ENCODE measurements around the gene FILIP1L. TPM values are rescaled to one million over a fixed set of nuclear protein-coding genes. Genes with fewer than 3 reads are reported as not detected.

FILIP1L gene
- polyA plus RNA-seq, 1 donor (not counting 4 experiments of a cell fraction or from before 2014, with no cell fraction given) = 14.7 TPM

DNA sequence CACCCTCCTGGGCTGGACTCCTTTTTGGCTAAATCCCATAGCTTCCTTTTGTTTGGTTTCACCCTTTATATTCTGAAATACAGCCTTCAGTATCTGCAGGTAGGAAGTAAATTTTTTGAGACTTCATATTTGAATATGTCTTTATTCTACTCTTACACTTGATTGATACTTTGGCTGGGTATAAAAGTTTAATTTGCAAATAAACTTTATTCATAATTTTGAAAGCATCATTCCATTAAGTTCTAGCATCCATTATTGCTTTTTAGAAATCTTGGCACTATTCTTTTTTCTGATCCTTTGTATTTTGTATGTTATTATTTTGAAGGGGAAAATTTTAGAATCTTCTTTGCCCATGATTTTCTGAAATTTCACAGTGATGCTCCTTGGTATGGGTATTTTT is 41.3 kb upstream of the FILIP1L start:
- Histone ChIP-seq H3K9me3 (ENCODE audit: control insufficient read depth, low read depth, low read length) (no peaks in the 10 kb centered on the region), H3K27me3 (ENCODE audit: control insufficient read depth, extremely low read depth, insufficient read depth, low read length) (no peaks in the 10 kb centered on the region), H4K20me1 (ENCODE audit: control insufficient read depth, extremely low read depth, insufficient read depth, low read length) (no peaks in the 10 kb centered on the region), H3K36me3 (ENCODE audit: control insufficient read depth in 2 of 2, extremely low read depth in 1 of 2, insufficient read depth in 2 of 2, low read length in 2 of 2) (no peaks in the 10 kb centered on the region), H3K4me3 (ENCODE audit: control insufficient read depth in 2 of 3, extremely low read depth in 1 of 3, insufficient read depth in 2 of 3, low read depth in 1 of 3, low read length in 3 of 3) (no peak overlapping the region), H2AFZ (ENCODE audit: control insufficient read depth, low read length) (no peak overlapping the region), H3K79me2 (ENCODE audit: control insufficient read depth, insufficient read depth, low read length) (no peaks in the 10 kb centered on the region), H3K27ac (ENCODE audit: control insufficient read depth, insufficient read depth, low read length) (no peak overlapping the region), H3K9ac (ENCODE audit: control insufficient read depth, extremely low read depth, insufficient read depth, low read length) (no peak overlapping the region), H3K4me2 (ENCODE audit: control insufficient read depth, extremely low read depth, insufficient read depth, low read depth, low read length) (no peak overlapping the region), H3K9me1 (ENCODE audit: control insufficient read depth, extremely low read depth, insufficient read depth, low read length) (no peaks in the 10 kb centered on the region), H3K4me1 (ENCODE audit: control insufficient read depth, extremely low read depth, insufficient read depth, low read length) (peaks cover 15% of the 10 kb centered on the region)
- FAIRE-seq (no peak), DNase-seq (ENCODE audit: low read depth, low spot score) (no peak)
- TF ChIP-seq CTCF (optimal IDR thresholded peaks at IDR 0.05 in 1 of 3, IDR thresholded peaks at IDR 0.05 in 1 of 3, conservative IDR thresholded peaks at IDR 0.05 in 1 of 3; ENCODE audit: extremely low read depth in 1 of 3, insufficient read depth in 2 of 3, low read length in 3 of 3) (no peak), EZH2 (IDR thresholded peaks at IDR 0.05; ENCODE audit: low read length) (no peak)
- dilution Hi-C loops (cut with MboI; ENCODE audit: extremely low pct_ligation_motif_present, low sequenced_read_pairs) = no loop called here

DNA sequence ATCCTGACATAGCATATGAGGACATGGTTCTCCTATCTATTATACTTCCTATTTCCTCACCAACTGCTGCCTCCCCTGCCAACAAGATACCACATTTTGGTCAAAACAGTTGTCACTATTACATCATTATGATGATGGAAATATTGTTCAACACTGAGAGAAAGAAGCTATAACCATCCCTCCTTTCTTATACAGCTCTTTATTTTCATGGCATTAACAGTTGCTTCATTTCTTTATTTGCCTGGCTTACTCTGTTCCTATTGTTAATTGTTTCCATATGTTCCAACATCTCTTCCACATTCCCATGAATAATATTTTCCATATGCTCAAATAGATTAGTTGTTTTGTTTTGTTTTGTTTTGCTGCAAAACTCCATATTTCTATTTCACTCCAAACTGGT is 40.8 kb upstream of the FILIP1L start:
- H3K4me2 ChIP-seq (ENCODE audit: control insufficient read depth, extremely low read depth, insufficient read depth, low read depth, low read length) = no peak overlapping the region
- H4K20me1 ChIP-seq (ENCODE audit: control insufficient read depth, extremely low read depth, insufficient read depth, low read length) = no peaks in the 10 kb centered on the region
- peaks cover 15% of the 10 kb centered on the region for H3K4me1 ChIP-seq (ENCODE audit: control insufficient read depth, extremely low read depth, insufficient read depth, low read length)
- H2AFZ ChIP-seq (ENCODE audit: control insufficient read depth, low read length) = no peak overlapping the region
- H3K4me3 ChIP-seq (ENCODE audit: control insufficient read depth in 2 of 3, extremely low read depth in 1 of 3, insufficient read depth in 2 of 3, low read depth in 1 of 3, low read length in 3 of 3) = no peak overlapping the region
- dilution Hi-C loops (cut with MboI; ENCODE audit: extremely low pct_ligation_motif_present, low sequenced_read_pairs) = no loop called here
- no peak for TF ChIP-seq EZH2 (IDR thresholded peaks at IDR 0.05; ENCODE audit: low read length)
- TF ChIP-seq CTCF (optimal IDR thresholded peaks at IDR 0.05 in 1 of 3, IDR thresholded peaks at IDR 0.05 in 1 of 3, conservative IDR thresholded peaks at IDR 0.05 in 1 of 3; ENCODE audit: extremely low read depth in 1 of 3, insufficient read depth in 2 of 3, low read length in 3 of 3) = no peak
- no peak overlapping the region for H3K27ac ChIP-seq (ENCODE audit: control insufficient read depth, insufficient read depth, low read length)
- FAIRE-seq = no peak
- no peaks in the 10 kb centered on the region for H3K27me3 ChIP-seq (ENCODE audit: control insufficient read depth, extremely low read depth, insufficient read depth, low read length)
- H3K9me1 ChIP-seq (ENCODE audit: control insufficient read depth, extremely low read depth, insufficient read depth, low read length) = no peaks in the 10 kb centered on the region
- DNase-seq (ENCODE audit: low read depth, low spot score) = no peak
- H3K36me3 ChIP-seq (ENCODE audit: control insufficient read depth in 2 of 2, extremely low read depth in 1 of 2, insufficient read depth in 2 of 2, low read length in 2 of 2) = no peaks in the 10 kb centered on the region
- no peaks in the 10 kb centered on the region for H3K9me3 ChIP-seq (ENCODE audit: control insufficient read depth, low read depth, low read length)
- H3K79me2 ChIP-seq (ENCODE audit: control insufficient read depth, insufficient read depth, low read length) = no peaks in the 10 kb centered on the region
- H3K9ac ChIP-seq (ENCODE audit: control insufficient read depth, extremely low read depth, insufficient read depth, low read length) = no peak overlapping the region

All from keratinocyte (primary cell).